ENCODE data around the gene DMRTB1. TPM values are rescaled to one million over a fixed set of nuclear protein-coding genes. Genes with fewer than 3 reads are reported as not detected.

DMRTB1 gene
- total RNA-seq, 1 donor from 2014 or later: not detected

DNA sequence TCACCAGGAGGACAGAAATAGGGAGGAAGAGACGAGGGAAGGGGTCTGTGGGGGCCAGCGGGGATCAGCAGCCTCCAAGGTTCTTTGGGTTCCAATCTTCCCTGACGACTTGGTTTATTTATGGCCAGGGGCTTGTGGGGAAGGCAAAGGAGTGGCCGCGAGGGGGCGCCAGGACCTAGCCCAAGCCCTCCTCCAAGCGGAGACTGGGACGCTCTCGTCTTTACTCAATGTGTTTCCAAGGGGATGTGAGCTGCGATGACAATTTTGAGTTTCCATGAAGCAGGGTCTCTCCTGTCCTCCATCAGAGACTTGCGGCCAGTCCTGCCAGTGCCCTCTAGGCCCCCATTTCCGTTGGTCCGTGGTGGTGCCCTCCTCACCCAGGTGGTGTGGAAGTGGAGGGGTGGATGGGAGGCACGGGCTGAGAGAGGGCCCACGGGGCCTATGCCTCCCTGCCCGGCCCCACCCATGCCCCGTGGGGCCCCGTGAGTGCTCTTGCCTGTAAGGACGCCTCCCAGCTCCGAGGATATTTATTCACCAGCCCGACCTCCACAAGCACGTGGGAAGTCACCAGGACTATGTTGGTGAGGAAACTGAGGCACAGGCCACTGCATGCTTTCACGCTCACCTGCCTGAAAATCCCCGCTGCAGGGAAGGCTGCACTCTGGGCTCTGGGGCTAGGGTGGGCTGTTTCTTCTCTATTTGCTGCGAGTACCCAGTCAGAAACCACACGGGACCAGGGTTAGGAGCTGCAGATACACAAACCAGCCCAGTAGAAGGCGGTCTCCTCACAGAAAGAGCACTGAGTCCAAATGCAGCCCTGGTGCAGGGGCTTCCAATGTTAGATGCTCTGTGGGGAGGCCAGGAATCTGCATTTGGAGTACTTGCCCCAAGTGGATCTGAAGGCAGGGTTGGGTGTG lies 26.5 kb downstream of the DMRTB1 start:
- DNase-seq (peak; percentile 88), ATAC-seq (peak; percentile 90)
- Histone ChIP-seq H3K4me1 (no peaks in the 10 kb centered on the region), H3K9me3 (no peaks in the 10 kb centered on the region), H3K4me3 (no peak overlapping the region), H3K27me3 (peaks cover 14% of the 10 kb centered on the region), H3K27ac (no peak overlapping the region), H3K36me3 (no peaks in the 10 kb centered on the region)
- TF ChIP-seq, protein P1, sequence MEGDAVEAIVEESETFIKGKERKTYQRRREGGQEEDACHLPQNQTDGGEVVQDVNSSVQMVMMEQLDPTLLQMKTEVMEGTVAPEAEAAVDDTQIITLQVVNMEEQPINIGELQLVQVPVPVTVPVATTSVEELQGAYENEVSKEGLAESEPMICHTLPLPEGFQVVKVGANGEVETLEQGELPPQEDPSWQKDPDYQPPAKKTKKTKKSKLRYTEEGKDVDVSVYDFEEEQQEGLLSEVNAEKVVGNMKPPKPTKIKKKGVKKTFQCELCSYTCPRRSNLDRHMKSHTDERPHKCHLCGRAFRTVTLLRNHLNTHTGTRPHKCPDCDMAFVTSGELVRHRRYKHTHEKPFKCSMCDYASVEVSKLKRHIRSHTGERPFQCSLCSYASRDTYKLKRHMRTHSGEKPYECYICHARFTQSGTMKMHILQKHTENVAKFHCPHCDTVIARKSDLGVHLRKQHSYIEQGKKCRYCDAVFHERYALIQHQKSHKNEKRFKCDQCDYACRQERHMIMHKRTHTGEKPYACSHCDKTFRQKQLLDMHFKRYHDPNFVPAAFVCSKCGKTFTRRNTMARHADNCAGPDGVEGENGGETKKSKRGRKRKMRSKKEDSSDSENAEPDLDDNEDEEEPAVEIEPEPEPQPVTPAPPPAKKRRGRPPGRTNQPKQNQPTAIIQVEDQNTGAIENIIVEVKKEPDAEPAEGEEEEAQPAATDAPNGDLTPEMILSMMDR (IDR thresholded peaks at IDR 0.05): peak; percentile 86
- intact Hi-C loops (cut with DNase I): no loop called here

DNA sequence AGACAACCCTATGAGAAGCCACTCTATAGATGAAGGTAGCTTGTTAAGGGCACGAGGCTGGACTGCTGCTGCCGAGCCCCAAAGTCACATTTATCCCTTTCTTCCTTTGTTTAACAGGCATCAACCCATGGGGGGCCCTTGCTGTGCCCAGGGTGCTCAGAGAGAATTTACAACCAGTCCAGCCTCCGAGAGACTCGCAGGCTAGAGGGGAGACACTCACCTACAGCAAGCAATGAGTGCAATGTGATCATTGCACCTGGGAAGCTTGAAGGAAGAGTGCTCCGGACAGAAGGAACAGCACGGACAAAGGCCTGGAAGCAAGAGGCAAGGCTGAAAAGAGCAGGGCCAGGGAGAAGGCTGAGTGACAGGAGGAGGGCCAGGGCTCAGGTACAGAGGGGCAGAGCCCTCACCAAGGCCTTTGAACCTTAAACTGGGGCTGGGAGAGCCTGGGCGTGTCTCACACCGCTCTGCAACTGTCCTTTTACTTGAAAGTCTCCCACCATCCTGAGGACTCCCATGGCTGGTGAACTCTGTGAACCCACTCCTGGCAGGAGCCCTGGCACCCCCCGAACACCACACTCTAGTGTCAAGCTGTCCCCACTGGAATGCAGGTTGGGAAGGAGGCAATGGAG lies 27.3 kb downstream of the DMRTB1 start:
- Histone ChIP-seq H3K9me3 (no peaks in the 10 kb centered on the region), H3K36me3 (no peaks in the 10 kb centered on the region), H3K4me3 (no peak overlapping the region), H3K4me1 (no peaks in the 10 kb centered on the region), H3K27me3 (peaks cover 17% of the 10 kb centered on the region), H3K27ac (no peak overlapping the region)
- DNase-seq: no peak
- intact Hi-C loops (cut with DNase I): no loop called here
- TF ChIP-seq, protein P1 (IDR thresholded peaks at IDR 0.05): no peak
- no peak for ATAC-seq

DNA sequence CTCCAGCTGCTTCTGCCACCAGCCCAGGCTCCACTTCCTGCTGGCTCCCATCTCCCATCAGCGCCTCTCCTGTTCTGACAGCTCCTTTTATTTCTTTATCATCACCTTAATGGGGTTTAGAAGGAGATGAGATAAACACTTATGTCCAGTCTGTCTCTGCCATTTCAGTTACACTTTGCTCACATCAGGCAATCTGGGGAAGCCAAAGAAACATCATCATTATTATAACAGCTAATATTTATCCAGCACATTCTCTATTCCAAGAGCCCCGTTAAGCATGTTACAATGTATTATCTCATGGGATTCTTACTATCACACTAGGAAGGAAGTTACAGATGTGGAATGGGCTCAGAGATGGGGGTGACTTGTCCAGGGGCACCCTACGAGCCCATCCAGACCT lies 31.2 kb downstream of the DMRTB1 start:
- DNase-seq (no peak), ATAC-seq (no peak)
- Histone ChIP-seq H3K4me1 (no peaks in the 10 kb centered on the region), H3K4me3 (no peak overlapping the region), H3K9me3 (no peaks in the 10 kb centered on the region), H3K27me3 (peaks cover 16% of the 10 kb centered on the region), H3K27ac (no peak overlapping the region), H3K36me3 (no peaks in the 10 kb centered on the region)
- TF ChIP-seq, protein P1 (IDR thresholded peaks at IDR 0.05): no peak
- intact Hi-C loops (cut with DNase I): no loop called here

DNA sequence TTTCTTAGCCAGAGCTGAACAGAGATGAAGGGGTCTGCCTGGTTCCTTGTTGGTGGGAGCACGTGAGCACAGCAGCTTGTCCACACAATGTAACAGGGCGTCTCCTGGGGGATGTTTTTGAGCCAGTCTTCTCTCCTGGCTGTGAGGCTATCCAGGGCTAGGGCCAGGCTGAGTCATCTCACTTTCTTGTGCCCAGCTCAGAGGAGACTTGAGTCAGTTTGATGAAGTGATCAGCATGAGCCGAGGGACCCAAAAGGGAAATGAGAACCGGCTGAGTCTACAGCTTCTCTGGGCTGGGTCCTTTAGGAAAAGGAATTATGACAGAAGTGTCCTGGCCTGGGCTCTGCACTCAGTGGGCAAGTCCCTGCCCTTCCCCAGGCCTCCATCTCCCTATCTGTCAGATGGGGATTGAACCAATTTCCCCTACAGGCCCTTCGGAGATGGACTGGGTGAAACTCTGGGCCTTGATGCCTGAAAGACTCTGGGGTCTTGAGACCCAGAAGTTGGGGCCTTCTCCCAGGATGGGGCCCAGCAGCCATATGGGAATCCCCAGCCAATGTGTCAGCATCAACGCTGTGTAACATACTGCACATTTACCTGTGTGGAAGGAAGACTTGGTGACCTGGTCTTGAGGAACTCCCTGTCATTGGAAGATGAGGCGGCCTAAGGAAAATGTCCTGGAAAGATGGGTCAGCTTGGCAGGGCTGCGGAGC lies 36.6 kb downstream of the DMRTB1 start:
- Histone ChIP-seq H3K36me3 (no peaks in the 10 kb centered on the region), H3K27ac (no peak overlapping the region), H3K9me3 (no peaks in the 10 kb centered on the region), H3K4me1 (no peaks in the 10 kb centered on the region), H3K27me3 (peaks cover 18% of the 10 kb centered on the region), H3K4me3 (no peak overlapping the region)
- intact Hi-C loops (cut with DNase I): no loop called here
- TF ChIP-seq, protein P1 (IDR thresholded peaks at IDR 0.05): no peak
- DNase-seq (no peak), ATAC-seq (no peak)

DNA sequence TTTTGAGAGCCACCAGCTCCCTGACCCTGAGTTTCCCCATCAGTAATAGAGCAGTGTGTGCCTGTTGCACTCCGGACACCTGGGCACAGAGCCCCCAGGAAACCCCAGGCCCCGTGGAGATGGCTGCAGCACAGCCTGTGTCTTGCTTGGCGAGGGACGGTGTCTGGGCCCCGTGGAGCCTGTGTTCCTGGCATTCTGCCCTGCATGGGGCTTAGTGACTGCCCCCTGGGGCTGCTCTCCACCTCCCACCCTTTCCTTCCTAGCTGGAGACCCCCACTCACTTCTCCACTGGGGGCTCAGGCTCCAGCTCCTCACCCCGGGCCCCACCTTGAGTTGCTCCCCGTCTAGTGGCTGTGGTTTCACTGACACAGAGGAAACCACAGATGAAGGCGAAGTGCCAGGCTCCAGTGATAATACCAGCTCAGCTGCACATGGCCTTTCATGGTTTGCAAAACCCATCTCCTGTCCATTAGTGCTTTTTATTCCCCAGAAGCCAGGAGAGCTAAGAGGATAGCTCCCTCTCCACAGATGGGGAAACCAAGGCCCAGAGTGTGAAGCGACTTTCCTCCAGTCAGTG lies 39.4 kb downstream of the DMRTB1 start:
- DNase-seq: no peak
- TF ChIP-seq, protein P1 (IDR thresholded peaks at IDR 0.05): no peak
- H3K4me3 ChIP-seq: no peak overlapping the region
- no peaks in the 10 kb centered on the region for H3K4me1 ChIP-seq
- intact Hi-C loops (cut with DNase I): no loop called here
- H3K9me3 ChIP-seq: no peaks in the 10 kb centered on the region
- peaks cover 25% of the 10 kb centered on the region for H3K27me3 ChIP-seq
- H3K36me3 ChIP-seq: no peaks in the 10 kb centered on the region
- H3K27ac ChIP-seq: no peak overlapping the region
- ATAC-seq: no peak

All from upper lobe of right lung (tissue), 1 donor.